GM19043 (cell line): ENCODE data around the gene COMMD3.
A peak's percentile ranks its signal among the peaks of the same experiment; 100 is the strongest.
"Not testable (repeated sequence)": the region's sequence is repeated elsewhere in the genome, so short reads cannot be mapped to it uniquely, and the experiment has no call there.

Source experiments
- ATAC-seq: cut with Tn5 transposase; IDR thresholded peaks from one replicate; pipeline ENCODE4 v1.9.1; 2021; ENCODE audit warnings: low read depth; ENCODE audit not compliant: unreplicated experiment

Gene COMMD3

GRCh38 chr10:22316286-22317075 is at the start of gene COMMD3:
COMMD3 (plus strand) TSS chr10:22316388; CDS start chr10:22316418, 30 bp downstream.
- peak; percentile 55 for ATAC-seq

DNA sequence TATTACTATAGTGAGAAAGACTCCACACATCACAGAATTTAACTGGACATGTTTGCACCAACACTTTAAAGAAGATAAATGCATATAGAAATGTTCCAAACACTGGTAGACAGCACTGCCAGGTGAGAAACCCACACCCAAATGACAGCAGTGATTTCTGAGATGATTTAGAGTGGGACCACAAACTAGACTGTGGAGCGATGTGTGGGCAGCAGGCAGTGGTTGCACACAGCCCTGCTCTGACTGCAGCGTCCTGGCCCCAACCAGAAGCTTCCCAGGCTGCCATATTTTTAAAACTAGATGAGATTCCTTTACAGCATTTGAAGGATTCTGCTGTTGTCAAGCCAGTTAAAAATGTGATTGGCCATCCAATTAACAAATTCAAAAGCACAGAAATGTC is 47.7 kb upstream of the COMMD3 start:
- ATAC-seq = no peak

DNA sequence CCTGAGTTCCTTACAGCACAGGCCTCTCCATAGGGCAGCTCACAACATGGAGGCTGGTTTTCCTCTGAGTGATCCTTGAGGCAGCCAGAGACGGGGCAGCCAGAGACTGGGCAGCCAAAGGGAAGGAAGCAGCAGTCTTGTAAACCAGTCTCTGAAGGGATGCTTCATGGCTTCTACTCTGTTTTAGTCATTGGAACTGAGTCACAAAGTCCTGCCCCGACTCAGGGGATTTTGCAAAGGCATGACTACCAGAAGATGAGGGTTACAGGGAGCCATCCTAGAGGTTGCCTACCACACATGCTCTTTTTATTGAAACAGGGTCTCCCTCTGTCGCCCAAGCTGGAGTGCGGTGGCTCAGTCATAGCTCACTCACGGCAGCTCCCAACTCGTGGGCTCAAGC is 44.4 kb upstream of the COMMD3 start:
- ATAC-seq = no peak

- ATAC-seq = no peak
These were observed 37.8 kb upstream of the COMMD3 start for GRCh38 chr10:22278441-22278782.

GRCh38 chr10:22280078-22280477 is 36.1 kb upstream of the COMMD3 start:
- no peak for ATAC-seq

DNA sequence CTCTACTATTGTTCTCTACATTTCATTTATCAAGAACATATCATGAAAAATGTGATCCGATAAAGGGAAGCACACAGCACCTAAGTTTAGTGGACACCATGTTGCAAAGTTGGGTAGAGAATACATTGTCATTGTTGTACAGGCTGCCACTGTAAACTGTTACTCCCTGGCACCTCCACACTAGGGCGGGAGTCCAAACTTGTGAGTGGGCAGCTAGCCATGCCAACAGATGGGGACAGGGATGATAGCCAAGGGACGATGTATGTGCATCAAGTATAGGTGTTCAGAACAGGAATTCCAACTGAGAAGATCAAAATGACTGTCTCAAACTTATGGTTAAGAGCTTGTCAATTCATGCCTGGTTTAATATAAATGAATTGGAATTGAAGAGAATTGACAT is 31.1 kb upstream of the COMMD3 start:
- ATAC-seq = no peak

DNA sequence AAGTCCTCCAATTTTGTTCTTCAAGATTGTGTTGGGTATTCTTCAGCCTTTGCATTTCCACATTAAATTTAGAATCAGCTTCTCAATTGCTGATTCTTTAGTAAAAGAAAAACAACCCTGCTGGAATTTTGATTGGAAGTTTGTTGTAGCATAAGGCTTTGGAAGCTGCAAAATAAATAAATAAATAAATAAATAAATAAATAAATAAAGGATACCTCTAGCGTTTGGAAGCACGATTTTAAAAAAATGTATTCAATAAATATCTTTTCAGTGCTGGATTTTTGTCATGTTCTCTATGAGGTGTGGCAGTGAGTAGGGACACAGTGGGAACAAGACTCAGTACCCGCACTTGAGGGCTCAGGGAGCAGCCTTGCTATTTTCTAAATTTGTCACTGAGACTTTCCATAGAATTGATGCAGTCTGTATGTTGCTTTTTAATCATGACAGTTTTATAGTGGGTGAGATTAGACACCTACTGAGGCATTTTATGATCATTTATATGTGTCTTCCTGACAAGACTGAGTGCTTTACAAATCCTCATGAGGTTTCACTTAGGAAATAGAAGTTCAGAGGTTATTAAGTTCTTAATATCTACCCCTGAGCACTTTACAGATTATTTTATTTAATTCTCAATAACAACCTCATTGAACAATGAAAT is 22.3 kb upstream of the COMMD3 start:
- no peak for ATAC-seq

- ATAC-seq = no peak
These were observed 21.5 kb upstream of the COMMD3 start for GRCh38 chr10:22294694-22295093.

- ATAC-seq = no peak
These were observed 15.0 kb upstream of the COMMD3 start for GRCh38 chr10:22301193-22301592.

DNA sequence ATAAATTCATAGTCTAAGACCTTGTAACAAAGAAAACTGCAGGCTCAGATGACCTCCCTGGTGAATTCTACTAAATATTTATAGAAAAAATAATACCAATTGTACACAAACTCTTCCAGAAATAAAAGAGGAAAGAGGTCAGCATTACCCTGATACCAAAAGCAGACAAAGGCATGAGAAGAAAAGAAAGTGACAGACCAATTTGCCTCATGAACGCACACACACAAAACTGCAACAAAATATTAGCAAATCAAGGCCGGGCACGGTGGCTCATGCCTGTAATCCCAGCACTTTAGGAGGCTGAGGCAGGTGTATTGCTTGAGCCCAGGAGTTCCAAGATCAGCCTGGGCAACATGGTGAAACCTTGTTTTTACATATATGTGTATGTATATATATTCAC is 12.7 kb upstream of the COMMD3 start:
- ATAC-seq = no peak

DNA sequence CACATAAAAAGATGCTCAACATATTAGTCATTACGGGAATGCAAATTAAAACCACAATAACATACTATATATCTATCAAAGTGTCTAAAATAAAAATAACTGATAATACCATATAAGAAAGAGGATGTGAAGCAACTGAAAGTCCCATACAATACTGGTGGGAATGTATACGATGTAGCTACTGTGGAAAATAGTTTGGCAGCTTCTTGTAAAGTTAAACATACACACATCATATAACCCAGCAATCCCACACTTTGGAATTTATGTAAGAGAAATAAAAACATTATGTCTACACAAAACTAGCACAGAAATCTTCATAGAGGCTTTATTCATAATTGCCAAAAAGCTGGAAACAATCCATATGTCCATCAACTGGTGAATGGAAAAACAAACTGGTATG is 10.5 kb upstream of the COMMD3 start:
- no peak for ATAC-seq

DNA sequence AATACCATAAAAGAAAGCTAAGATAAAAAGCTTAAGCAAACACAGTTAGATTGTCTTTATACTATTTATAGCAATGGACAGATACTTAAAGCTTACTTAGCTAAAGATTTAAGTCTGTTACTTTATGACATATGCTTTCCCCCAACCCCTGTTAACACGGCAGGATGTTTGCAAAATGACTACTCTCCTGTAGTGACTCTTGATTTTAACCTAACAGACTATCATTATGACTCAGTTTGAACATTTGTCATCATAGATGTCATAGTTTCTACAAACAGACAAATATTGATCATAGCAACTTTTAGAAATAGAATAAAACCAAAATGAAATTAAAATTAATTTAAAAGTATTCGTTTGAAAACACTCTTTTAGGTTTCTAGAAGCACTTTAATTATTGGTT is 7.8 kb upstream of the COMMD3 start:
- ATAC-seq = peak; percentile 97

GRCh38 chr10:22309180-22310000 is 6.8 kb upstream of the COMMD3 start:
- ATAC-seq = no peak

DNA sequence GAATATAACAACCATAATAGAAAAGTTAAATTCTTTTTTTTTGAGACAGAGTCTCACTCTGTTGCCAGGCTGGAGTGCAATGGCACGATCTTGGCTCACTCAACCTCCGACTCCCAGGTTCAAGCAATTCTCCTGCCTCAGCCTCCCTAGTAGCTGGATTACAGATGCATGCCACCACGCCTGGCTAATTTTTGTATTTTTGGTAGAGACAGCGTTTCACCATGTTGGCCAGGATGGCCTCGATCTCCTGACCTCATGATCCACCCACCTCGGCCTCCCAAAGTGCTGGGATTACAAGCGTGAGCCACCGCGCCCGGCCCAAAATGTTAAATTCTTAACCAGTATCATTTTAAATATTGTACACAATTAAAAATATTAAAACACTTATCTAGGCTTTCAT is 6.2 kb upstream of the COMMD3 start:
- ATAC-seq = not testable (repeated sequence)

- no peak for ATAC-seq
These were observed 5.3 kb upstream of the COMMD3 start for GRCh38 chr10:22310928-22311327.

DNA sequence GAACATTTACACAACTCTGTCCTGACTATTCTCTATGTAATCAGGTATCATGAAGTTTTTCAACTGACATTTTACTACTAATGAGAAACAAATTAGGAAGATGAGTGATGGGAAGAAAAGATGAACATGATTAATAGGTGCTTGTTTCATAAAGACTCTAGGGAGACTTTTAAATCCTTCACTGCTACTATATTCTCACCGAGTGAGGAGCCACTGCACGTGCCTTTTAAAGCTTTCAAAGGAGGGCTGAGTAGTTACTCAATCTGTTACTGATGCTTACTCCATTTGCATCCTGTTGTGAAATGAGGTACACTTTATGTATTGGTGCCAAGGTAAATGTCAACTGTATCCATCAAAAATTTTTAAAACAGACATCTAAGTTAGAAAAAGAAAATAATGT is 1.3 kb upstream of the COMMD3 start:
- ATAC-seq = no peak

DNA sequence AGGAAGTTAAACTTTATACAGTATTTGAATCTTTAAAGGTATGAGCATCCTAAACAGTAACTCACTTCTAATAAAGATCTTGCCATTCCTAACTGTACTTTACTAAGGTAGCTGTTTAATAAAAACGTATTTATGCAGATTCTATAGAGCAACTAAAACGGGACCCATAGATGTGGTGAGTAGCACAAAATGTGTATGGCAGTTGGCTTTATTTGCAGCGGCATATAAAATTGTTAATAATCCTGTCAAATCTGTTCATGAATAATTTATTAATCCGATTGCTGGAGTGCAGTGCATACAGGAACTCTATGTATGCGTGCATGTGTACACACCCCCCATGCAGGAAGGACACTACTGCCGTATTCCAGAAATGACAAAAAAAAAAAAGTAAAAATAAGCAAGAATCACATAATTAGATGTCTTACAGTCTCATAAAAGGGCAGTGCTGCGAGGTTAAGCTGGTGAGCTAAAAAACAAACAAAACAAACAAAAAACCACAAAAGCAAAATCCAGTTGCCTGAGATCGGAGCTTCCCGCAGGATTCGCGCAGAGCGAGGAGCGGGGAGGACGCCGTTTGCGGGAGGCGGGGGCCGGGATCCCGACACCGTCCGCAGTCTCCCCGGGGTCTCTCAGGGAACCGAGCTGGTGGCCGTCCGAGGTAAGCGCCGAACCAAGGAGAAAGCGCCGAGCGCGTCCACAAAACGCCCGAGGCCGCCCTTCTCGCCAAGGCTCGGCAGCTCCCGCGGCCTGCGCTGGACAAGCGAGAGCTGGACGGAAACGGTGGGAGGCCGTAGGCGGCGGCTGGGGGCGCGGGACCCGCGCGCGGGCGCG is 518 bp upstream of the COMMD3 start:
- peak; percentile 29 for ATAC-seq

DNA sequence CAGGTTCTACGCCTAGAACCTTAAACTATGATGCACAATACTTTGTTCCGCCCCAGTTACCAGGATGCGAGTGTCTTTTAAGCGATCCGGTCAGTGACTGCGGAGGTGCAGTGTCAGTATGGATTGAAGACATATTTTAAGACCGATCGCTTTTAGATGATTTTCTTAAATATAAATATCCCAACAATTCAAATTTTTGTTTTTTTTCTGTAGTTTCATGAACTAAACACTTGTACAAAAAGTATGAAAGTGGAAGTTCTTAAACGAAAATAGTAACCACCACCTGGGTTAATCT is 835 bp downstream of the COMMD3 start:
- peak; percentile 31 for ATAC-seq

GRCh38 chr10:22317771-22318565 is 1.8 kb downstream of the COMMD3 start:
- ATAC-seq = no peak

GRCh38 chr10:22318772-22319171 is 2.6 kb downstream of the COMMD3 start:
- ATAC-seq = no peak
